CD4-positive, alpha-beta memory T cell (primary cell): ENCODE results near the gene FBXW4. TPM values are rescaled to one million over a fixed set of nuclear protein-coding genes. Genes with fewer than 3 reads are reported as not detected.
A peak's percentile ranks its signal among the peaks of the same experiment; 100 is the strongest.

Experiments used
- CTCF ChIA-PET: fragments of 350-600 bp; sonication (Branson Sonifier 250); formaldehyde crosslinking; loops from one replicate; lab custom pipeline; 2021; ENCODE audit warnings: inconsistent platforms; ENCODE audit not compliant: partially characterized antibody; lab: Charles Lee
- POLR2A ChIA-PET: fragments of 350-600 bp; sonication (Branson Sonifier 250); formaldehyde crosslinking; loops from one replicate; lab custom pipeline; 2021; ENCODE audit not compliant: partially characterized antibody; lab: Charles Lee
- DNase-seq, 5 donors: peaks; one replicate each; pipeline versions ENCODE4 v3.0.0 to v3.0.0-alpha.2; 2020 to 2022; ENCODE audit warnings: mixed read lengths in 1 of 5
- H3K27ac ChIP-seq: one replicate; pipeline ENCODE4 v1.7.0; 2013; ENCODE audit warnings: low read depth, low read length
- H3K27me3 ChIP-seq: 2 replicates; pipeline ENCODE4 v1.7.0; 2013; ENCODE audit warnings: mild to moderate bottlenecking, low read length, moderate library complexity; ENCODE audit not compliant: insufficient read depth
- H3K36me3 ChIP-seq: 2 replicates; pipeline ENCODE4 v1.7.0; 2013; ENCODE audit warnings: mild to moderate bottlenecking, low read length, moderate library complexity; ENCODE audit not compliant: insufficient read depth
- H3K4me1 ChIP-seq: 2 replicates; pipeline ENCODE4 v1.7.0; 2013; ENCODE audit warnings: mild to moderate bottlenecking, low read length, moderate library complexity; ENCODE audit not compliant: insufficient read depth
- H3K4me3 ChIP-seq, 2 donors: one replicate each; pipeline ENCODE4 v1.7.0; 2013; ENCODE audit warnings: low read length in 2 of 2, mild to moderate bottlenecking in 1 of 2
- H3K9me3 ChIP-seq, 2 donors: one replicate each; pipeline ENCODE4 v1.7.0; 2013; ENCODE audit warnings: low read length in 2 of 2, control low read depth in 1 of 2; ENCODE audit not compliant: control insufficient read depth in 1 of 2
- H3K27ac Mint-ChIP-seq, 7 donors: one replicate each; pipeline ENCODE4 v1.8.0; 2020 to 2021; ENCODE audit warnings: mixed read lengths in 7 of 7, mild to moderate bottlenecking in 6 of 7, inconsistent platforms in 3 of 7, moderate library complexity in 3 of 7
- H3K27me3 Mint-ChIP-seq, 2 donors: one replicate each; pipeline ENCODE4 v1.8.0; 2020 to 2021; ENCODE audit warnings: mixed read lengths in 2 of 2
- H3K36me3 Mint-ChIP-seq, 2 donors: one replicate each; pipeline ENCODE4 v1.8.0; 2020 to 2021; ENCODE audit warnings: mixed read lengths in 2 of 2, inconsistent platforms in 1 of 2, mild to moderate bottlenecking in 1 of 2
- H3K4me1 Mint-ChIP-seq, 4 donors: one replicate each; pipeline ENCODE4 v1.8.0; 2020 to 2021; ENCODE audit warnings: mixed read lengths in 4 of 4, mild to moderate bottlenecking in 1 of 4
- H3K4me3 Mint-ChIP-seq, 8 donors: one replicate each; pipeline ENCODE4 v1.8.0; 2020 to 2021; ENCODE audit warnings: mixed read lengths in 8 of 8, mild to moderate bottlenecking in 7 of 8, moderate library complexity in 6 of 8, inconsistent platforms in 3 of 8
- H3K9me3 Mint-ChIP-seq, 8 donors: one replicate each; pipeline ENCODE4 v1.8.0; 2020 to 2021; ENCODE audit warnings: mixed read lengths in 8 of 8, mild to moderate bottlenecking in 5 of 8, inconsistent platforms in 3 of 8, moderate library complexity in 1 of 8
- intact Hi-C: fragments of 100-400 bp; cut with micrococcal nuclease; formaldehyde crosslinking; loops from one replicate; pipeline ENCODE4 v1.15.1; 2023
- polyA plus RNA-seq, 2 donors: library from polyadenylated mRNA; unstranded; fragments of 300-500 nt; fragmentation: Illumina TruSeq; gene quantifications; one replicate each; pipeline ENCODE4 v1.2.3, GENCODE V29; 2021
- total RNA-seq, 2 experiments: library from RNA; stranded (reverse); gene quantifications; one replicate each; pipeline ENCODE4 v1.2.3, GENCODE V29; 2021

The FBXW4 gene
- total and polyA plus RNA-seq, 4 experiments from 2014 or later, result 5.1 to 96.6 (median 46.7) TPM

DNA sequence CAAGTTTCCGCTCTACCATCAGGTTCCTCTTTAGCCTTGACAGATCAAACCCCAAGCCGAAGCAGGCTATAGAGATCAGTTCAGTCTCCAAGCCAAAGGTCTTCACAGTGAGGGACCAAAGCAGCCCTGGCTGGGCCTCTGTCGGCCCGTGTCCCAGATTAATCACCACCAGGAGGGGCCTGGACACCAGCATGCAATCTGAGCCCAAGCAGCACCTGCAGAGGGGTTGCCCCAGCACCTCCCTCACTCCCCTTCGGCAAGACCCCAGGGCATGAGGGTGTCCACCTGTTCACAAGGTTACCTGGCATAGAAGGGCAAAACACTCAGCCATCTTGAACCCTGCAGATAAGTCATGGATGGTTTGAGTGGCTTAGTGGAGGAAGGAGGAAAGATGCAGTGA is 36.0 kb downstream of the FBXW4 start:
- Histone ChIP-seq H3K9me3 (no peaks in the 10 kb centered on the region), H3K4me1 (no peaks in the 10 kb centered on the region), H3K4me3 (no peak overlapping the region), H3K27me3 (no peaks in the 10 kb centered on the region), H3K27ac (no peak overlapping the region), H3K36me3 (peaks cover 46% of the 10 kb centered on the region)
- ChIA-PET POLR2A (no interaction called here), CTCF (no interaction called here)
- DNase-seq, result no peak
- intact Hi-C loops, result no loop called here
- Mint-ChIP-seq H3K4me3 (no peak overlapping the region), H3K9me3 (no peaks in the 10 kb centered on the region), H3K27me3 (no peaks in the 10 kb centered on the region), H3K4me1 (peaks cover 4 to 32% (median 20%) of the 10 kb centered on the region in 4 donors), H3K27ac (peak overlapping the region in 1 of 7 donors; percentile 18), H3K36me3 (peaks cover 61 to 83% of the 10 kb centered on the region in 2 donors)

DNA sequence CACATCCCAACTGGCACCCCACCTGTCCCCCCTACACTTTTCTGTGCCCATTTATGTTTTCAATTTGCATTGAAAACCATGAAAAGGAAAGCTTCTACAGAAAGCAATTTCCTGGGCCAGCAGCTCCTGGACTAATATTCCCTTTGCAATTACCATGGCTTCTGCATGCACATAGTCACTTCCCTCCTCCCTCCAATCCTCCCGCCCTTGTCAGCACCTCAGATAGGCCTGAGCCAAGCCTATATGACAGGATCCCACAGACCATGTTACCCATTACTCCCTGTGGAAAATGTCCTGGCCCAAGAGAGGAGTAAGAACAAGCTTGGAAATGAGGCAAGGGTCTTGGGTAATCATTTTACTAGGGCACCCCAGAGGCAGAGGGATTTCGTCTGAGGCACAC is 38.1 kb downstream of the FBXW4 start:
- no peak overlapping the region for H3K4me3 Mint-ChIP-seq
- no peak overlapping the region for H3K27ac ChIP-seq
- H3K36me3 Mint-ChIP-seq, result peaks cover 45 to 62% of the 10 kb centered on the region in 2 donors
- no peaks in the 10 kb centered on the region for H3K4me1 ChIP-seq
- no peak overlapping the region for H3K27ac Mint-ChIP-seq
- no peaks in the 10 kb centered on the region for H3K9me3 Mint-ChIP-seq
- H3K4me3 ChIP-seq, result no peak overlapping the region
- no peak for DNase-seq
- no peaks in the 10 kb centered on the region for H3K27me3 ChIP-seq
- no peaks in the 10 kb centered on the region for H3K27me3 Mint-ChIP-seq
- peaks cover 26% of the 10 kb centered on the region for H3K36me3 ChIP-seq
- intact Hi-C loops, result no loop called here
- H3K9me3 ChIP-seq, result no peaks in the 10 kb centered on the region
- POLR2A ChIA-PET, result no interaction called here
- H3K4me1 Mint-ChIP-seq, result peaks cover 4 to 25% (median 17%) of the 10 kb centered on the region in 4 donors
- CTCF ChIA-PET, result interaction anchor here (0.6 kb wide), 1 partner anchor 127 kb away, joined by 3 read pairs; no protein-coding TSS in a partner anchor

DNA sequence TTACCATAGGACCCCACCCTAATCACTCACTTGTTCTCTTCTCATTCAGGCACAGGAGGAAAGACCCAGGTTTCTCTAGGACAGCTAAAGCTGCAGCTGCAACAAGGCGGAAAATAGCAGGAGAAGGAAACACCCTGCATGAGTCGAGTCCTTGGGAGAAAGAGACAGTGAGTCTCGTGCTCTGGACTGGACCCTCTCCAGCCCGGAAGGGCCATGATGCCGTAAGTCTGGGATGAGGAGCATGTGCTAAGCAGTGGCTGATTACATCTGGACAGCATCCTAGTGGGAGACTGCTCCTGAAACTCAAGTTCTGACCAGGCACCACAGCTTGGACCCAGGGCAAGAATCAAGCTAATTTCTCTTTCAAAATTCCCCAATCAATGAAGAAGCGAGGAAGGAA is 39.4 kb downstream of the FBXW4 start:
- no peak overlapping the region for H3K4me3 ChIP-seq
- peaks cover 2 to 22% (median 11%) of the 10 kb centered on the region in 4 donors for H3K4me1 Mint-ChIP-seq
- no peaks in the 10 kb centered on the region for H3K27me3 ChIP-seq
- no peaks in the 10 kb centered on the region for H3K27me3 Mint-ChIP-seq
- peak overlapping the region in 1 of 7 donors; percentile 58 for H3K27ac Mint-ChIP-seq
- ChIA-PET POLR2A (no interaction called here), CTCF (no interaction called here)
- peaks cover 14% of the 10 kb centered on the region for H3K36me3 ChIP-seq
- no peaks in the 10 kb centered on the region for H3K4me1 ChIP-seq
- intact Hi-C loops, result no loop called here
- no peak overlapping the region for H3K4me3 Mint-ChIP-seq
- H3K27ac ChIP-seq, result no peak overlapping the region
- no peaks in the 10 kb centered on the region for H3K9me3 ChIP-seq
- no peak for DNase-seq
- H3K9me3 Mint-ChIP-seq, result no peaks in the 10 kb centered on the region
- H3K36me3 Mint-ChIP-seq, result peaks cover 38 to 52% of the 10 kb centered on the region in 2 donors

DNA sequence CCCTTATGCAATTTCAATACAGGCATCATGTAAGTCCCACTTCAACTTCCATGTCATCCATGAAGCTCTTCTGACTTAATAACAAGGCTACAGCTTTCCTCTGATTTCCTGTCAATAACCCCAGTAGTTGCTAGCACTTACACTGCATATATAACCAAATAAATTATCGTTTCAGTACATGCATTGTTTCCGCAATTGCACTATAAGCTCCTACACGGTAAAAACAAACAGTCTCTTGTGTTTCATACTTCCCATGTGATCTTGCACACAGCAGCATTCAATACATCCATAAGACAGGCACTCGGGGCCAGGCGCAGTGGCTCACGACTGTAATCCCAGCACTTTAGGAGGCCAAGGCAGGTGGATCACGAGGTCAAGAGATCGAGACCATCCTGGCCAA is 41.4 kb downstream of the FBXW4 start:
- H3K27ac ChIP-seq, result no peak overlapping the region
- Mint-ChIP-seq H3K27ac (no peak overlapping the region), H3K27me3 (no peaks in the 10 kb centered on the region), H3K36me3 (peaks cover 39 to 50% of the 10 kb centered on the region in 2 donors), H3K9me3 (no peaks in the 10 kb centered on the region), H3K4me1 (peaks cover 5 to 24% (median 16%) of the 10 kb centered on the region in 4 donors), H3K4me3 (no peak overlapping the region)
- no peak overlapping the region for H3K4me3 ChIP-seq
- H3K4me1 ChIP-seq, result no peaks in the 10 kb centered on the region
- ChIA-PET POLR2A (no interaction called here), CTCF (no interaction called here)
- no peaks in the 10 kb centered on the region for H3K9me3 ChIP-seq
- DNase-seq, result no peak
- H3K27me3 ChIP-seq, result no peaks in the 10 kb centered on the region
- peaks cover 20% of the 10 kb centered on the region for H3K36me3 ChIP-seq
- intact Hi-C loops, result no loop called here

DNA sequence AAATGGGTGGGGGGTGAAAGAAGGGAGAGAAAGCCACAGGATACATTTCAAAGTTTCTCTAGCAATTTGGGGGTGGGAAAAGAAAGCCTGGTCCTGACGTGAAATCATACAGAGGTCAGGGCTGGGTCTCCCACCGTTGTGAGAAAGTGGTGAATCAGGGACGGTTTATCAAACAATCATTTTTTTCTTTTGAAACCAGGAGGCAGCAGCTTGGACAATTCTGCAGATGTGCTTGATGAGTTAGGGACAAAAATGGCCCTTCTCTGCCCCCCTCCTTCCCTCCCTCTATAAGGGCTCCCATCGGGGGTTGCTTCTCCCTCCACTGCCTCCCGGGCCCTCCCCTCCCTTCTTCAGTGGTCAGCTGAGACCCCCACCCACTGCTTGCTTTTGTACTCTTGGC is 43.6 kb downstream of the FBXW4 start:
- no peak overlapping the region for H3K27ac ChIP-seq
- Mint-ChIP-seq H3K4me1 (peaks cover under 1 to 19% (median 11%) of the 10 kb centered on the region in 4 donors), H3K4me3 (no peak overlapping the region), H3K27ac (no peak overlapping the region), H3K36me3 (peaks cover 26 to 49% of the 10 kb centered on the region in 2 donors), H3K9me3 (no peaks in the 10 kb centered on the region), H3K27me3 (no peaks in the 10 kb centered on the region)
- intact Hi-C loops, result no loop called here
- H3K36me3 ChIP-seq, result peaks cover 32% of the 10 kb centered on the region
- no peak for DNase-seq
- no peaks in the 10 kb centered on the region for H3K9me3 ChIP-seq
- POLR2A ChIA-PET, result interaction anchor here (0.5 kb wide), 1 partner anchor 114 kb away, joined by 3 read pairs; no protein-coding TSS in a partner anchor
- CTCF ChIA-PET, result interaction anchor here (0.6 kb wide), 1 partner anchor 80 kb away, joined by 3 read pairs; no protein-coding TSS in a partner anchor
- H3K27me3 ChIP-seq, result no peaks in the 10 kb centered on the region
- no peak overlapping the region for H3K4me3 ChIP-seq
- H3K4me1 ChIP-seq, result no peaks in the 10 kb centered on the region

DNA sequence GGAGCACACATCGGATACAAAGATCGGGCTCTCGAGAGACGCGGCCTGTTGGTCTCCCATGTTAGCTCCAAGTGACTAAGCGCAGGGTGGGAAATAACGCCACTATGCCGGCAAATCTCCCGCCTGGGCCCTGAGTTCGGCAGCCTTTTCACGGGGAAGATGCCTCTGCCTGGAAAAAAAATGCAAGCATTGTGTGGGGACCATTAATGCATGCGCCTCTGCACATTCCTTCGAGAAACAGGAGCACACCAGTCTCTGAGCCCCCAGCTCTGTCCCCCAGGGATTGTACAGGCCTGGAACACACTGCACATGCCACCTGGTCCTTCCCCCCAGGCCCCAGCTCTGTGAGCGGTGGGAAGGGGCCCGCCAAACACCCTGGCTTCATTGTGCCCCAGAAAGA is 44.1 kb downstream of the FBXW4 start:
- ChIA-PET CTCF (interaction anchor here (0.6 kb wide), 1 partner anchor 80 kb away, joined by 3 read pairs; no protein-coding TSS in a partner anchor), POLR2A (interaction anchor here (0.5 kb wide), 1 partner anchor 114 kb away, joined by 3 read pairs; no protein-coding TSS in a partner anchor)
- no peaks in the 10 kb centered on the region for H3K4me1 ChIP-seq
- H3K36me3 ChIP-seq, result peaks cover 29% of the 10 kb centered on the region
- H3K4me3 ChIP-seq, result no peak overlapping the region
- H3K27me3 Mint-ChIP-seq, result no peaks in the 10 kb centered on the region
- intact Hi-C loops, result no loop called here
- no peak overlapping the region for H3K4me3 Mint-ChIP-seq
- H3K4me1 Mint-ChIP-seq, result peaks cover 0 to 18% (median 10%) of the 10 kb centered on the region in 4 donors
- no peaks in the 10 kb centered on the region for H3K9me3 ChIP-seq
- DNase-seq, result no peak
- no peaks in the 10 kb centered on the region for H3K9me3 Mint-ChIP-seq
- no peak overlapping the region for H3K27ac Mint-ChIP-seq
- no peak overlapping the region for H3K27ac ChIP-seq
- no peaks in the 10 kb centered on the region for H3K27me3 ChIP-seq
- peaks cover 23 to 47% of the 10 kb centered on the region in 2 donors for H3K36me3 Mint-ChIP-seq

DNA sequence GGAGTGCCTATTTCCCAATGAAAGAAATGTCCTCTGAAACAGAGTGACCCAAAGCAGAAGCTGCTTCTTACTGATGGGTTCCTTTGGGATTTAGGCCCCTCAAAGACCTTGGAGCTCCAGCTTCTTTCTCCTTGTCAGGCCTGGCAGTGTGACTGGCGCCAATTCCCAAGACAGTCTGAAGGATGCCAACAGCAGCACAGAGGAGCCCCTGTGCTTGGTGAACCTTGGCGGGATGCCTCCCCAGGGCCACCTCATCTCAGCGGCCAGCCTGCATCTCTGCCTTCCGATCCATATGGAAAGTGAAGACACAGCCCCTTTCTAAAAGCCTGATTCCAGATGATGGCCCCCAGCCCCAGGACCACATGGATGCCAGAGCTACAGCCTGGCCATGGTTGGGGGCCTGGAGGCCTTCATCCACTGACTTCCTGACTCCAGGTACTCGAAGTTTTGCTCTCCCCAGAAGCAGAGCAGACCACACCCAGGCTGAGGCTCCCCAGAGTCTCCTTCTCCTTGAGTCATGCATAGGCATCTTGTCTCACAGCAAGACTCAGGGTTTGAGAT is 45.4 kb downstream of the FBXW4 start:
- no peak overlapping the region for H3K4me3 Mint-ChIP-seq
- no peaks in the 10 kb centered on the region for H3K27me3 ChIP-seq
- no peak overlapping the region for H3K4me3 ChIP-seq
- POLR2A ChIA-PET, result no interaction called here
- peaks cover 5 to 10% (median 10%) of the 10 kb centered on the region in 4 donors for H3K4me1 Mint-ChIP-seq
- H3K9me3 Mint-ChIP-seq, result no peaks in the 10 kb centered on the region
- no peaks in the 10 kb centered on the region for H3K4me1 ChIP-seq
- DNase-seq, result no peak
- H3K36me3 Mint-ChIP-seq, result peaks cover 22 to 48% of the 10 kb centered on the region in 2 donors
- H3K27me3 Mint-ChIP-seq, result no peaks in the 10 kb centered on the region
- peaks cover 22% of the 10 kb centered on the region for H3K36me3 ChIP-seq
- H3K27ac ChIP-seq, result no peak overlapping the region
- peak overlapping the region in 3 of 7 donors; percentile 3 to 58 (median 53) for H3K27ac Mint-ChIP-seq
- intact Hi-C loops, result no loop called here
- CTCF ChIA-PET, result no interaction called here
- H3K9me3 ChIP-seq, result no peaks in the 10 kb centered on the region
